Spleen (tissue), 7 donors: ENCODE data around the gene XPNPEP1.

Experiments used
- CTCF ChIP-seq, 11 experiments: fragments of 200-600 bp in 7 of 11; fragments of 450-650 bp in 4 of 11; sonication (generic) in 4 of 11; IDR thresholded peaks in 8 of 11; conservative IDR thresholded peaks in 3 of 11; 1 replicate in 7 of 11; 2 replicates in 4 of 11; pipeline versions ENCODE4 v1.4.0 to v1.8.0; 2016 to 2021; ENCODE audit warnings: antibody characterized with exemption in 11 of 11, inconsistent platforms in 4 of 11, mild to moderate bottlenecking in 1 of 11
- POLR2A ChIP-seq, 3 donors: fragments of 450-650 bp; IDR thresholded peaks; one replicate each; pipeline ENCODE4 v1.5.1; 2017; ENCODE audit warnings: antibody characterized with exemption in 3 of 3, mild to moderate bottlenecking in 1 of 3
- POLR2AphosphoS5 ChIP-seq, 3 donors: sonication (generic); formaldehyde crosslinking; IDR thresholded peaks; one replicate each; pipeline ENCODE4 v1.5.1; 2017; ENCODE audit warnings: antibody characterized with exemption in 3 of 3
- donor health status: DM: no; HTN: no; CAD: no; lungs with moderate emphysema.
- donor health status: DM: no; HTN: no; CAD: no.
- donor health status: DM: no; HTN: no; CAD: no.

GRCh38 chr10:109902992-109903947 lies 20.0 kb downstream of the XPNPEP1 start:
- TF ChIP-seq CTCF (IDR thresholded peaks at IDR 0.05 in 8 of 11, conservative IDR thresholded peaks at IDR 0.05 in 3 of 11) (no peak), POLR2A (IDR thresholded peaks at IDR 0.05) (no peak), POLR2AphosphoS5 (IDR thresholded peaks at IDR 0.05) (no peak)
